ENCODE results near the gene RNPEPL1. TPM values are rescaled to one million over a fixed set of nuclear protein-coding genes. Genes with fewer than 3 reads are reported as not detected.

RNPEPL1 gene
- total RNA-seq, 120 experiments from 2014 or later, result 16.7 to 49.1 (median 26.4) TPM

Other genes with a start within 250 kb of the RNPEPL1 start
- 100 to 1,000 TPM in 94 of 120 experiments, 10 to 100 TPM in 26; 67.1 to 206 (median 116) TPM for gene GPC1, start 132.8 kb upstream of the RNPEPL1 start, total RNA-seq
- 10 to 100 TPM; 14.0 to 42.7 (median 25.5) TPM for gene ANKMY1, start 10.5 kb upstream of the RNPEPL1 start, total RNA-seq
- 10 to 100 TPM in 56 of 120 experiments, 1 to 10 TPM in 64; 5.5 to 19.0 (median 9.5) TPM for gene DUSP28, start 8.1 kb upstream of the RNPEPL1 start, total RNA-seq
- gene CAPN10, start 18.2 kb downstream of the RNPEPL1 start, total RNA-seq, result 10 to 100 TPM; 25.6 to 70.0 (median 40.7) TPM
- 10 to 100 TPM in 4 of 120 experiments, 1 to 10 TPM in 116; 1.7 to 14.3 (median 4.9) TPM for gene GPR35, start 57.0 kb downstream of the RNPEPL1 start, total RNA-seq
- gene AQP12B, start 114.4 kb downstream of the RNPEPL1 start, total RNA-seq, result not detected
- gene AQP12A, start 123.4 kb downstream of the RNPEPL1 start, total RNA-seq, result not detected